Esophagus muscularis mucosa (tissue), 4 donors: ENCODE measurements around the gene WDR17.

Source experiments
- EP300 ChIP-seq: sonication (generic); formaldehyde crosslinking; IDR thresholded peaks from one replicate; pipeline ENCODE4 v1.6.1; 2017; ENCODE audit warnings: antibody characterized with exemption
- POLR2A ChIP-seq: fragments of 450-650 bp; IDR thresholded peaks from one replicate; pipeline ENCODE4 v1.6.1; 2017; ENCODE audit warnings: antibody characterized with exemption, moderate library complexity, mild to moderate bottlenecking, low read depth
- POLR2AphosphoS5 ChIP-seq, 2 donors: sonication (generic); formaldehyde crosslinking; IDR thresholded peaks; one replicate each; pipeline ENCODE4 v1.6.1; 2017; ENCODE audit warnings: antibody characterized with exemption in 2 of 2
- TF ChIP-seq, protein P1 (sequence below), 3 experiments: fragments of 200-600 bp in 2 of 3; fragments of 450-650 bp in 1 of 3; sonication (generic) in 2 of 3; IDR thresholded peaks; one replicate each; pipeline ENCODE4 v1.5.1; 2017 to 2019; ENCODE audit warnings: antibody characterized with exemption in 3 of 3, mild to moderate bottlenecking in 2 of 3, moderate library complexity in 1 of 3

- TF ChIP-seq, protein P1, sequence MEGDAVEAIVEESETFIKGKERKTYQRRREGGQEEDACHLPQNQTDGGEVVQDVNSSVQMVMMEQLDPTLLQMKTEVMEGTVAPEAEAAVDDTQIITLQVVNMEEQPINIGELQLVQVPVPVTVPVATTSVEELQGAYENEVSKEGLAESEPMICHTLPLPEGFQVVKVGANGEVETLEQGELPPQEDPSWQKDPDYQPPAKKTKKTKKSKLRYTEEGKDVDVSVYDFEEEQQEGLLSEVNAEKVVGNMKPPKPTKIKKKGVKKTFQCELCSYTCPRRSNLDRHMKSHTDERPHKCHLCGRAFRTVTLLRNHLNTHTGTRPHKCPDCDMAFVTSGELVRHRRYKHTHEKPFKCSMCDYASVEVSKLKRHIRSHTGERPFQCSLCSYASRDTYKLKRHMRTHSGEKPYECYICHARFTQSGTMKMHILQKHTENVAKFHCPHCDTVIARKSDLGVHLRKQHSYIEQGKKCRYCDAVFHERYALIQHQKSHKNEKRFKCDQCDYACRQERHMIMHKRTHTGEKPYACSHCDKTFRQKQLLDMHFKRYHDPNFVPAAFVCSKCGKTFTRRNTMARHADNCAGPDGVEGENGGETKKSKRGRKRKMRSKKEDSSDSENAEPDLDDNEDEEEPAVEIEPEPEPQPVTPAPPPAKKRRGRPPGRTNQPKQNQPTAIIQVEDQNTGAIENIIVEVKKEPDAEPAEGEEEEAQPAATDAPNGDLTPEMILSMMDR (IDR thresholded peaks at IDR 0.05): peak; percentile 48 to 59 (median 56)
- TF ChIP-seq POLR2AphosphoS5 (IDR thresholded peaks at IDR 0.05): no peak
- TF ChIP-seq POLR2A: no peak
- TF ChIP-seq EP300: no peak
Observed at GRCh38 chr4:176034499-176034898, 31.1 kb upstream of the WDR17 start.
